GM21367 (cell line): ENCODE results near the gene ME3.
"Not testable (repeated sequence)": the region's sequence is repeated elsewhere in the genome, so short reads cannot be mapped to it uniquely, and the experiment has no call there.

Experiments
- ATAC-seq: cut with Tn5 transposase; IDR thresholded peaks from one replicate; pipeline ENCODE4 v1.9.1; 2021; ENCODE audit not compliant: unreplicated experiment

ME3 gene

GRCh38 chr11:86444981-86445380 lies 227.4 kb downstream of the ME3 start:
- no peak for ATAC-seq

DNA sequence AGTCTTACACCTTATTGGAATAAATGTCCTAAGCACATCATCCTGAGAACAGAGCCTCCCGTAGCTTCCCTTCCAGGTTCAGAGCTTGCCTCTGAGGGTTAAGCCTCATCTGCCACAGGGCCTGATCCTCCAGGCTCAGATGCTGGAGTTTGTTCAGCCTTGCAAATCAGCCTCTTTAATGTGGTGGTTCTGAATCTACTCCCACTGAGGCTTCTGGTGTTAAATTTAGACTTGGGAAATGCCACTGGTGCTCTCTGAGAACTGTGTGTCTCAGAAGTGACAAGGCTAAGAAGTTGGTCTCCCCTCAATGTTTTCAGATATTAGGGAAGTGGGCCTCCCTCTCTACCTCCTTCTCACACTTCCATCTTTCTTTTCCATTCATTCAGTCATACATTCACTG lies 229.0 kb downstream of the ME3 start:
- no peak for ATAC-seq

- ATAC-seq, result no peak
Measured at GRCh38 chr11:86442827-86443226, 229.6 kb downstream of the ME3 start.

GRCh38 chr11:86442420-86442819 lies 230.0 kb downstream of the ME3 start:
- ATAC-seq, result no peak

DNA sequence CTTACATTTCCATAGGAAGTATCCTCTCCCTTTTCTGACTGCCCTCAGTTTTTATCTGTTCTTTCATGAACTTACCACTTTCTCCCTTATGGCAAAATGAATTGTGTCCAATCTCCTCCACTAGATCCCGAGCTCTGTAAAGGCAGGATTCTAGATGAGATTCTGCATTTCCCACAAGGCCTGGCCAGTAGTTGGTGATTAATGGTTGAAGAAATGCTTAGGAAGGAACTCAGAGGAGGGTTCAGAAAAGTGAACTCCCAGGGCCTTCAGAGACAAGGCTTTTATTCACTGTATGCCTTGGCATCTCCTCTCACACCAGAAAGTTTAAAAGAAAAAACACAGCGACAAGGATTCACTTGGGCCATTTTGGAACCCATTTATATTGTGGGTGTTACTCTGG lies 231.6 kb downstream of the ME3 start:
- no peak for ATAC-seq

DNA sequence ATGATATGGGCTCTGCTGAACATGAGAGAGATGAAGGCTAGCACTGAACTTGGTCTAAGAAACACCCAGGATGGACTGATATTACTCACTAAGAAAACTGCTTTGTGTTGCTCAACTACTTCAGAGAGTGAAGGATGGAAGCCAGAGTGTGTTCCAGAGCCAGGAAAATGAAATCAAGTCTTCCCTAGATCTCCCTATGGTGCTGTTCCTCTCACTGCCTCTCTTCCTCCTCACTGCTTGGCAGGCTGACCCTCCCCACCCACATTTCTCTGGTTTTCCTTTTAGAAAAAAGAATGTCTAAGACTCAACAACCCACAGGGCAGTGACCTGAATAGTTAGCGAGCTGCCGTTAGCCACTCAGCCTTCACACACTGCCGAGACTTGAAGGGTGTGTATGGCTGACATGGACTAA lies 232.1 kb downstream of the ME3 start:
- no peak for ATAC-seq

- no peak for ATAC-seq
Measured at GRCh38 chr11:86438685-86439084, 233.7 kb downstream of the ME3 start.

- no peak for ATAC-seq
Measured at GRCh38 chr11:86435711-86436110, 236.7 kb downstream of the ME3 start.

DNA sequence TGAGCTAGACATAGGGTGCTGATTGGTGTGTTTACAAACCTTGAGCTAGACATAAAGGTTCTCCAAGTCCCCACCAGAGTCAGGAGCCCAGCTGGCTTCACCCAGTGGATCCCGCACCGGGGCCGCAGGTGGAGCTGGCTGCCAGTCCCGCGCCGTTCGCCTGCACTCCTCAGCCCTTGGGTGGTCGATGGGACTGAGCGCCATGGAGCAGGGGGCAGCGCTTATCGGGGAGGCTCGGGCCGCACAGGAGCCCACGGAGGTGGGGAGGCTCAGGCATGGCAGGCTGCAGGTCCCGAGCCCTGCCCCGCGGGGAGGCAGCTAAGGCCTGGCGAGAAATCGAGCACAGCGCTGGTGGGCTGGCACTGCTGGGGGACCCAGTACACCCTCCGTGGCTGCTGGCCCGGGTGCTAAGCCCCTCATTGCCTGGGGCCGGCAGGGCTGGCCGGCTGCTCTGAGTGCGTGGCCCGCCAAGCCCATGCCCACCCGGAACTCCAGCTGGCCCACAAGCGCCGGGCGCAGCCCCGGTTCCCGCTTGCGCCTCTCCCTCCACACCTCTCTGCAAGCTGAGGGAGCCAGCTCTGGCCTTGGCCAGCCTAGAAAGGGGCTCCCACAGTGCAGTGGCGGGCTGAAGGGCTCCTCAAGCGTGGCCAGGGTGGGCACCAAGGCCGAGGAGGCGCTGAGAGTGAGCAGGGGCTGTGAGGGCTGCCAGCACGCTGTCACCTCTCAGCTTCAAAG lies 238.9 kb downstream of the ME3 start:
- ATAC-seq, result not testable (repeated sequence)

DNA sequence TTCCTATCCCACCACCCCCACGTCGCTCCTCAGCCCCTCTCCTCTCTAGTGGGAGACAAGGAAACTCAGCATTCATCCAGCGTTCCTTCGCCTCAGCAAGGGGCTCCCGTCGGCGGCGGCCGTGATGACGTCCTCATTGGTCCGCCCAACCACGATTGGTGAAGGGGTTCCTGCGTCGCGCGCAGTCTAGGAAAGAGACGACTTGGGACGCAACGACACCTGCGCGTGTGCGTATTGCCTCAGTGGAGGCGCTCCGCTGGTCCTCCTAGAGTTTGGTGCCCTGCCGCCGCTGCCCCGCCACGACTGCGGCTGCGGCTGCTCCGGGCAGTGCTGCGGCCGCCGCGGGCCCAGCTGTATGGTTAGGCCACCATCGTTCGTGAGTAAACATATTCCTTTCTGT lies 241.2 kb downstream of the ME3 start:
- no peak for ATAC-seq

- no peak for ATAC-seq
Measured at GRCh38 chr11:86427441-86427840, 245.0 kb downstream of the ME3 start.

- ATAC-seq, result not testable (repeated sequence)
Measured at GRCh38 chr11:86423488-86423887, 248.9 kb downstream of the ME3 start.

GRCh38 chr11:86422371-86422770 lies 250.0 kb downstream of the ME3 start:
- no peak for ATAC-seq

DNA sequence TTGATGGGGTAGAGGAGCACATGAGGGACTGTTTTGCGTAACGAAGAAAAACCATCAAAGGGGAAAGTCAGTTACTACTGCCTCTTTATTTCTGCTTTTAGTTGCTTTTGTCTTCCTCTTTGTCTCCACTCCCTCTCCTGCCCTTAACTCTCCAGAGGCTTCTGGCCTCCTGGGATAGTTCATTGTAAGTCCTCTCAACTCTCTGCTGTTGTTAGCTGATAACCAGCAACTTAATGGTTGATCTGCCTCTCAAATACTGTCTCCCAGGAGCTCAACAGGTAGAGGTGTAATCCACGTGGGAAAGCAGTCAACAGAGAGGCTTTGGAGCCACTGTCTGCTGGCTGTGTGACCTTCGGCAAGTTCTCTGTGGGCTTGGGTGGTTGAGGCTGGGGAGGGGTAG lies 250.5 kb downstream of the ME3 start:
- ATAC-seq, result no peak

DNA sequence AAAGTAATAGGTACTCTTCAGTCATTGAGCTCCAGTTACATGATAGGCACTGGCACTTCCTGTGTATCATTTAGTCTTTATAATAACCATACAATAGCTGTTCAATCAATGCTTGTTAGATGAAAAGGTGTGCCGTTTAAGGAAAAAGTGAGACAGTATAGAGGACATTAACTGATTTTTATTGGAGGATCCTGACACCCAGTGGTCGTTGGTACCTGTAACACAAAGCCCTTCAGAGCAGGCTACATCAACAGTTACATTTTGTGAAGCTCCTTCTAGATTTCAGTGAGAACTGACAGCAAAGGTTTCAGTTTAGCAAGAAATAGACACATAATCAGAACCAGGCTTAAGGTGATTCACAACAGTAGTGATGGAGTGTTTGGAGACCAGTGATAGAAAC lies 253.5 kb downstream of the ME3 start:
- ATAC-seq, result no peak

DNA sequence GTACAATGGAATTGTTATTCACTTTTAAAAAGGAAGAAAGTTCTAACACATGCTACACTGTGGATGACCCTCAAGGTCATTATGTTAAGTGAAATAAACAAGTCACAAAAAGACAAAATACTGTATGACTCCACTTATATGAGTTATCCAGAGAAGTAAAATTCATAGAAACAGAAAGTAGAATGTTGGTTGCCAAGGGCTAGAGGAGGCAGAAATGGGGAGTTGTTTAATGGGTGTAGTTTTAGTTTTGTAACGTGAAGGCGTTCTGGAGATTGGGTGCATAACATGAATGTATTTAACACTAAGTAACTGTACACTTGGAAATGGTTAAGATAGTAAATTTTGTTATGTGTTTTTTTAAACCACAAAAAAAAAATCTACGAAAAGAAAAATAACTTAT lies 253.9 kb downstream of the ME3 start:
- no peak for ATAC-seq

GRCh38 chr11:86418106-86418505 lies 254.3 kb downstream of the ME3 start:
- ATAC-seq, result no peak

GRCh38 chr11:86416951-86417350 lies 255.5 kb downstream of the ME3 start:
- ATAC-seq, result not testable (repeated sequence)

GRCh38 chr11:86416494-86416893 lies 255.9 kb downstream of the ME3 start:
- no peak for ATAC-seq

GRCh38 chr11:86415026-86415425 lies 257.4 kb downstream of the ME3 start:
- ATAC-seq, result no peak

- no peak for ATAC-seq
Measured at GRCh38 chr11:86414032-86414431, 258.4 kb downstream of the ME3 start.

- no peak for ATAC-seq
Measured at GRCh38 chr11:86408845-86409244, 263.6 kb downstream of the ME3 start.

DNA sequence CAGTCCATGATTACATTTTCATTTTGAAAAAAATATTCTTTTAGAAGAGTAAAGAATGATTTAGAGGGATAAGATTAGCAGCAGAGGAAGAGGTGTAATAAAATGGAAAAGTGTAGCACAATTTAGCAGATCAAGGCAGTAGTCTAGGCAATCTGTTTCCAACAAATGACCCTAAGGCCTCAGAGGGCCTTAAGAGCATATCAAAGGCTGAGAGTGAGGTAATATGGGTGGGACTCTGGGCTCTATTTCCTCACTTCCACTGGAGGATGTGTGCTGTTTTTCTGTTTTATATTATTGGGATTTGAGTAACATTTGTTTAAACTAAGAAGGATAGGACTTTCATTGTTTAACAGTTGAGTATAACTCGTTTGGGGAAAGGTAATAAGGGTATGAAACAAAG lies 269.0 kb downstream of the ME3 start:
- no peak for ATAC-seq
